Mucosa of descending colon (tissue), 3 donors: ENCODE results near the gene ACE2. TPM values are rescaled to one million over a fixed set of nuclear protein-coding genes. Genes with fewer than 3 reads are reported as not detected.

Experiments used
- ATAC-seq: fragments of 200-7000 bp; cut with Tn5 transposase; one replicate; pipeline ENCODE4 v1.9.1; 2020; ENCODE audit warnings: mild to moderate bottlenecking, moderate library complexity
- DNase-seq, 3 donors: peaks; one replicate each; pipeline ENCODE4 v3.0.0-alpha.2; 2020
- H3K36me3 ChIP-seq: fragments of 200-600 bp; one replicate; pipeline ENCODE4 v1.8.0; 2021; ENCODE audit warnings: low read depth, mild to moderate bottlenecking
- H3K4me1 ChIP-seq: fragments of 200-600 bp; one replicate; pipeline ENCODE4 v1.8.0; 2021; ENCODE audit warnings: low read depth, mild to moderate bottlenecking
- H3K4me3 ChIP-seq: fragments of 200-600 bp; one replicate; pipeline ENCODE4 v1.8.0; 2021; ENCODE audit warnings: mild to moderate bottlenecking
- H3K9me3 ChIP-seq: fragments of 200-600 bp; one replicate; pipeline ENCODE4 v1.8.0; 2021; ENCODE audit warnings: mild to moderate bottlenecking
- intact Hi-C, 2 donors: fragments of 100-400 bp; cut with DNase I in 1 of 2; cut with micrococcal nuclease in 1 of 2; formaldehyde crosslinking; loops; one replicate each; pipeline versions ENCODE4 v1.11.0 to v1.11.1; 2022; cut with DNase I, micrococcal nuclease
- total RNA-seq, 3 donors: library from RNA; stranded (reverse); fragmentation: NEBNext Ultra II Directional in 2 of 3; extraction: Animal tissue kit (Norgen Biotek cat#: 25700) in 2 of 3; gene quantifications; one replicate each; pipeline versions ENCODE4 v1.2.1 to v1.2.4, GENCODE V29; 2021 to 2023
- TF ChIP-seq, protein P1 (sequence below): fragments of 200-600 bp; IDR thresholded peaks from one replicate; pipeline ENCODE4 v1.8.0; 2022; ENCODE audit warnings: antibody characterized with exemption, mild to moderate bottlenecking
- donor health status: DM: no; HTN: no; CAD: no; lungs with moderate emphysema.
- donor health status: DM: no; HTN: no; CAD: no.
- donor health status: DM: no; HTN: yes; CAD: no.

ACE2 gene
- total RNA-seq, 3 donors from 2014 or later: 23.1 to 40.8 (median 23.2) TPM

DNA sequence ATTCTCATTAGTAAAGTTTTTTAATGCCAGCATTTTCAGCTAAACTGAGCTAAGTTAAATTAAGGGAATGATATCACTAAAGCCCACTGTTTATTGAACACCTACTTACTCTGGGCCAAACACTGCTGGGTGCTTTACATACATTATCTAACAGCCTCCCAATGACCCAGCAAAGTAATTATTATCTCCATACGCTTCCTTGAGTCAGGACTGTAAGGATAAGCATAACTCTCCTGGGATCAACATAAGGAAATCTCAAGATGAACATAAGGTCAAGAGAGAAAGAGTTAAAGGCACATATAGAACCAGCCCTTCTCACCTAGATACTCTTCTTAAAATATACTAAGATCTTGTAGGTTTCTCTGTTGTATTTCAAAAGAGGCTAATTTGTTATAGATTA lies 86.5 kb downstream of the ACE2 start:
- Histone ChIP-seq H3K36me3 (no peaks in the 10 kb centered on the region), H3K4me1 (no peaks in the 10 kb centered on the region), H3K4me3 (no peak overlapping the region), H3K9me3 (no peaks in the 10 kb centered on the region)
- TF ChIP-seq, protein P1, sequence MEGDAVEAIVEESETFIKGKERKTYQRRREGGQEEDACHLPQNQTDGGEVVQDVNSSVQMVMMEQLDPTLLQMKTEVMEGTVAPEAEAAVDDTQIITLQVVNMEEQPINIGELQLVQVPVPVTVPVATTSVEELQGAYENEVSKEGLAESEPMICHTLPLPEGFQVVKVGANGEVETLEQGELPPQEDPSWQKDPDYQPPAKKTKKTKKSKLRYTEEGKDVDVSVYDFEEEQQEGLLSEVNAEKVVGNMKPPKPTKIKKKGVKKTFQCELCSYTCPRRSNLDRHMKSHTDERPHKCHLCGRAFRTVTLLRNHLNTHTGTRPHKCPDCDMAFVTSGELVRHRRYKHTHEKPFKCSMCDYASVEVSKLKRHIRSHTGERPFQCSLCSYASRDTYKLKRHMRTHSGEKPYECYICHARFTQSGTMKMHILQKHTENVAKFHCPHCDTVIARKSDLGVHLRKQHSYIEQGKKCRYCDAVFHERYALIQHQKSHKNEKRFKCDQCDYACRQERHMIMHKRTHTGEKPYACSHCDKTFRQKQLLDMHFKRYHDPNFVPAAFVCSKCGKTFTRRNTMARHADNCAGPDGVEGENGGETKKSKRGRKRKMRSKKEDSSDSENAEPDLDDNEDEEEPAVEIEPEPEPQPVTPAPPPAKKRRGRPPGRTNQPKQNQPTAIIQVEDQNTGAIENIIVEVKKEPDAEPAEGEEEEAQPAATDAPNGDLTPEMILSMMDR: no peak
- no peak for DNase-seq
- ATAC-seq: no peak
- intact Hi-C loops: no loop called here

DNA sequence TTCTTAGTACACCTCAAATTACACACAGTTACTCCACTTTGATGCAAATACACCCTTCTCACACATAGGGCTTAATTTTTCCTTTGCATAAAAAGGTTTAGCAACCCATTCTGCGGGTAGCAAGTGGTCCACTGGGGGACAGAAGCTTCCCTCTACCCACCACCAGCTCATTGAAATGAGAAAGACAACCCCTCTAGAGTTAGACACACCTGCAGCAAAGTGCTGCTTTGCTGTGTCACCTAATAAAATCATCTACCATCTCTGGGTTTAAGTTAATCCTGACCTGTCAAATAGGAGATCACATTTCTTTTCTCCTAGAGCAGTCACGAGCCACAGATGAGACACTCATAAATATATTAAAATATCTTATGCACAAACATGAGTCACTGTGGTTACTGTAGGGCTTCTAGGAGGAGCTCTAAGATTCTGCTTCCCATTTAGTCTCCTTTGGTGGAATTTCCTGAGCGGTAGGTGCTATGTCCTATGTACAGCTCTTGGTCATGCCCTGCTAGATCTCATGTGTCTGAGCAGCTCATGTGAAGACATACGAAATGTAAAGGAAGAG lies 88.3 kb downstream of the ACE2 start:
- intact Hi-C loops: no loop called here
- DNase-seq (no peak), ATAC-seq (no peak)
- H3K4me3 ChIP-seq: no peak overlapping the region
- no peaks in the 10 kb centered on the region for H3K4me1 ChIP-seq
- TF ChIP-seq, protein P1: no peak
- no peaks in the 10 kb centered on the region for H3K36me3 ChIP-seq
- no peaks in the 10 kb centered on the region for H3K9me3 ChIP-seq

DNA sequence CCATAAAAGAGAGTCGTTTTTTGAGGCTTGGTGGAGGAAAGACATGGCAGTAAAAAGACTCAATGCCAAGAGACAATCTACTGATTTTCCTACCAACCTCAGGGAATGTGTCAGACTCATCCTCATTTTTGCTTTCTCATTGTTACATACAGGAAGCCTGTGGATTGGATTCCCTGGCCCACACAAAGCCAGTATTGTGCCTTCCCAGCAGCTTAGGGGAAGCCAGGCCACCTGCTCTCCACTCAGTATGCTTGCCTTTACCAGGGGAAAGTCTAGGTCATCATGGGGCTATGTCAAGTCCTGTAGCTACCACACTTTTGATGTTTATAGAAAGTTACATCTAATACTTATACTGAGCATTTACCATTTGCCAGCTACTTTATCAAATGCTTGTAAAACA lies 89.2 kb downstream of the ACE2 start:
- ATAC-seq: no peak
- intact Hi-C loops: no loop called here
- TF ChIP-seq, protein P1: no peak
- Histone ChIP-seq H3K4me3 (no peak overlapping the region), H3K36me3 (no peaks in the 10 kb centered on the region), H3K4me1 (no peaks in the 10 kb centered on the region), H3K9me3 (no peaks in the 10 kb centered on the region)
- no peak for DNase-seq

Other genes starting within 250 kb of the ACE2 start
- gene VEGFD, start 216.5 kb downstream of the ACE2 start, total RNA-seq: 1 to 10 TPM in 2 of 3 donors, under 1 TPM in 1; 0.55 to 5.8 (median 1.6) TPM
- 1 to 10 TPM; 6.0 to 9.7 (median 8.4) TPM for gene PIR, start 107.6 kb downstream of the ACE2 start, total RNA-seq
- gene BMX, start 100.2 kb downstream of the ACE2 start, total RNA-seq: 1 to 10 TPM; 2.4 to 5.4 (median 3.8) TPM
- under 1 TPM in 2 of 3 donors, not detected in 1; 0.41 to 0.48 TPM for gene CLTRN, start 63.8 kb upstream of the ACE2 start, total RNA-seq
- 1 to 10 TPM; 6.8 to 9.3 (median 7.0) TPM for gene CA5B, start 137.3 kb upstream of the ACE2 start, total RNA-seq
- 10 to 100 TPM in 2 of 3 donors, 1 to 10 TPM in 1; 7.0 to 14.0 (median 11.7) TPM for gene ZRSR2, start 189.5 kb upstream of the ACE2 start, total RNA-seq